Erythroblast (primary cell): Measurements from ENCODE around the gene SDHB.

Source experiments
- GATA1 ChIP-seq: IDR thresholded peaks from 2 replicates; pipeline ENCODE4 v1.6.1; 2011; ENCODE audit warnings: low read depth, mild to moderate bottlenecking, control low read depth, low read length, moderate library complexity
- POLR2A ChIP-seq: IDR thresholded peaks from 2 replicates; pipeline ENCODE4 v1.6.1; 2011; ENCODE audit warnings: mild to moderate bottlenecking, low read length

- TF ChIP-seq POLR2A = no peak
- no peak for TF ChIP-seq GATA1
Observed at GRCh38 chr1:17082761-17083160, 28.9 kb upstream of the SDHB start.
